ENCODE results near the gene CCDC146.
"Not testable (repeated sequence)": the region's sequence is repeated elsewhere in the genome, so short reads cannot be mapped to it uniquely, and the experiment has no call there.

- TF ChIP-seq EZH2 (IDR thresholded peaks at IDR 0.05; ENCODE audit: borderline replicate concordance, low read depth, low read length, severe bottlenecking); CTCF (IDR thresholded peaks at IDR 0.05; ENCODE audit: borderline replicate concordance, extremely low read depth, low read length, poor library complexity, severe bottlenecking): not testable (repeated sequence)
These were observed 153.2 kb downstream of the CCDC146 start for GRCh38 chr7:77275663-77276062.
